Measurements from ENCODE around the gene MATN1. TPM values are rescaled to one million over a fixed set of nuclear protein-coding genes. Genes with fewer than 3 reads are reported as not detected.

MATN1 gene
- total RNA-seq, 2 donors from 2014 or later: not detected

DNA sequence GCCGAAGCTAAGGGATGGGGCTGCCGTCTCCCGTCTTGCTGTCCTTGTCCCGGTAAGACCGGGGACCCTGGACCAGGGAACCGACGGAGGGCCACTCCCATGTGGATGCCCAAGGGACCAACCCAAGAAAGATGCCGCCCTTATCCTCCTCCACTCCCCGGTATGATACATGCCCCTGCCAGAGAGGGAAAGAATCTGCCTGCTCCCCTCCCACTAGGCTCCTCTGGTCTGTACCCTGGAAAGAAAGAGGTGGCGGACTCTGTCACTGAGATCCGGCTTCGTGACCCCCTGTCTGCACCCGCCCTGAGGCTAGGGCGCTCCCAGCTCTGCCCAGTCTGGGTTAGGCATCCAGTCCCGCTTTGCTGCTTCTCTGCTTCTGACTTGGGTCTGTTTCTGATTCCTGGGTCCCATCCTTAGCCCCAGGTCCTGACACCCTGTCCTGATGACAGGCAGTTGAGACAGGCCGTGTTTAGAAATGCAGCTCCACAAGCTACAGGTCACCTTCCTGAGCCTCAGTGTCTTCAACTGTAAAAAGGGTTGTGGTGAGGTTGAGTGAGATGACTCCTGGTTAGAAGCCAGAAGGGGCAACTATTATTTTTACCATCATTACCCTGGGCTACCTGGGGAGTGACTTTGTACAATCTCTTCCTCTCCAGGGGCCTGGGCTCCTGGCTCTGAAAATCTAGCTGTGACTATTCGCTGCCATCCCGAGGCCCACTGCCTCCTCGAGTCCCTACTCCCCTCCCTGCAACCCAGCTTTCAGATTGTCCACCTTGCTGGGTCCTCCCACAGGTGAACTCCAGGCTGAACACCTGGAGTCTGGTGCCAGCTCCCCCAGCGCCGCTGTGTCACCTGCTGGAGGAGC, 3.7 kb downstream of the MATN1 start:
- WGBS, 2 experiments (ENCODE audit: insufficient coverage in 1 of 2, insufficient read length in 1 of 2): 44 to 67% methylated on average over 4 to 21 of the region's 21 CpGs
- H3K4me1 Mint-ChIP-seq: no peaks in the 10 kb centered on the region
- Histone ChIP-seq H3K36me3 (ENCODE audit: control insufficient read depth, insufficient read depth, low read length) (no peaks in the 10 kb centered on the region), H3K4me1 (ENCODE audit: control insufficient read depth, insufficient read depth, low read length) (no peaks in the 10 kb centered on the region), H3K4me3 (ENCODE audit: low read length) (peak overlapping the region; percentile 84), H3K27me3 (ENCODE audit: control insufficient read depth, insufficient read depth, low read length, poor library complexity, severe bottlenecking) (no peaks in the 10 kb centered on the region), H3K9ac (ENCODE audit: extremely low read depth, low read length, poor library complexity, severe bottlenecking) (no peak overlapping the region), H3K9me3 (ENCODE audit: control insufficient read depth, low read length) (peaks cover 11% of the 10 kb centered on the region), H3K27ac (ENCODE audit: low read depth, low read length) (no peak overlapping the region)
- H3K36me3 Mint-ChIP-seq (ENCODE audit: low read depth): no peaks in the 10 kb centered on the region
- TF ChIP-seq, protein P1, sequence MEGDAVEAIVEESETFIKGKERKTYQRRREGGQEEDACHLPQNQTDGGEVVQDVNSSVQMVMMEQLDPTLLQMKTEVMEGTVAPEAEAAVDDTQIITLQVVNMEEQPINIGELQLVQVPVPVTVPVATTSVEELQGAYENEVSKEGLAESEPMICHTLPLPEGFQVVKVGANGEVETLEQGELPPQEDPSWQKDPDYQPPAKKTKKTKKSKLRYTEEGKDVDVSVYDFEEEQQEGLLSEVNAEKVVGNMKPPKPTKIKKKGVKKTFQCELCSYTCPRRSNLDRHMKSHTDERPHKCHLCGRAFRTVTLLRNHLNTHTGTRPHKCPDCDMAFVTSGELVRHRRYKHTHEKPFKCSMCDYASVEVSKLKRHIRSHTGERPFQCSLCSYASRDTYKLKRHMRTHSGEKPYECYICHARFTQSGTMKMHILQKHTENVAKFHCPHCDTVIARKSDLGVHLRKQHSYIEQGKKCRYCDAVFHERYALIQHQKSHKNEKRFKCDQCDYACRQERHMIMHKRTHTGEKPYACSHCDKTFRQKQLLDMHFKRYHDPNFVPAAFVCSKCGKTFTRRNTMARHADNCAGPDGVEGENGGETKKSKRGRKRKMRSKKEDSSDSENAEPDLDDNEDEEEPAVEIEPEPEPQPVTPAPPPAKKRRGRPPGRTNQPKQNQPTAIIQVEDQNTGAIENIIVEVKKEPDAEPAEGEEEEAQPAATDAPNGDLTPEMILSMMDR (conservative IDR thresholded peaks at IDR 0.05): no peak
- H3K27ac Mint-ChIP-seq: no peak overlapping the region
- no peak for DNase-seq
- peaks cover 4% of the 10 kb centered on the region for H3K27me3 Mint-ChIP-seq (ENCODE audit: insufficient read depth)
- H3K4me3 Mint-ChIP-seq: peak overlapping the region; percentile 58
- peaks cover 22% of the 10 kb centered on the region for H3K9me3 Mint-ChIP-seq

DNA sequence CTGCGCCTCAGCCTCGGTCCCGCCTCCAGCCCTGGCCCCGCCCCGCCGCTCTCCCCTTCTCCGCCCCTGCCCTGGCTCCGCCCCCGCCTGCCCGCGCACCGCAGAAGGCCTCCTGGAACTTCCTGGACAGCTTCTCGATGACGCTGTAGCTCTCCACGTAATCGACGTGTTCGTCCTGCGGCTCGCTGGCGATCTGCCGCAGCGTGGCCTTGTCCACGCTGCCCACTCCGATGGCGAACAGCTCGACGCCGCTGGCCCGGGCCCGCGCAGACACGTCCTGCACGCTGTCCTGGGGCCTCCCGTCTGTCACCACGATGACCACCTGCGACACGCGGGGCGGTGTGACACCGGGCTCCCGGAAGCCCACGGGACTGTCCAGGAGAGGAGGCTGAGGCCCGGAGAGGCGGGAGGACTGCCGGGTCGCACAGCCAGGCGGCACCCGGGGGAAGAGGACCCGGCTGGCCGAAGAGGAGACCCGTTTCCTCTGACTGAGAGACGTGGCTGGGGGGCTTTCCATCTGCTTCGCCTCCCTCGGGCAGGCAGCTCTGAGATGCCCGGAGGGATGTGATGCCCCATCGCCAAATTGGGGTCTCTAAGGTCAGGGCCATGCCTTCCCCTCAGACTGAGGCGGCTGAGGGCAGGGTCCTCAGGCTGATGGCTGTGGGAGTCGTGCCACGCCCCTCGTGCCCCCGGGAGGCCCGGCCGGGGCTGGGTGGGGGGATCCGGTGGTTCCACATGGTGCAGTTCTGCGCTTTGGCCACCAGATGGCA, 4.6 kb downstream of the MATN1 start:
- WGBS, 2 experiments (ENCODE audit: insufficient coverage in 1 of 2, insufficient read length in 1 of 2): 0 to 1% methylated on average over 10 to 66 of the region's 66 CpGs
- Mint-ChIP-seq H3K9me3 (peaks cover 22% of the 10 kb centered on the region), H3K27me3 (ENCODE audit: insufficient read depth) (peaks cover 4% of the 10 kb centered on the region), H3K27ac (peak overlapping the region; percentile 39), H3K36me3 (ENCODE audit: low read depth) (no peaks in the 10 kb centered on the region), H3K4me1 (no peaks in the 10 kb centered on the region), H3K4me3 (peak overlapping the region; percentile 58)
- Histone ChIP-seq H3K27ac (ENCODE audit: low read depth, low read length) (peak overlapping the region; percentile 80), H3K27me3 (ENCODE audit: control insufficient read depth, insufficient read depth, low read length, poor library complexity, severe bottlenecking) (no peaks in the 10 kb centered on the region), H3K9me3 (ENCODE audit: control insufficient read depth, low read length) (peaks cover 11% of the 10 kb centered on the region), H3K4me3 (ENCODE audit: low read length) (peak overlapping the region; percentile 84), H3K36me3 (ENCODE audit: control insufficient read depth, insufficient read depth, low read length) (no peaks in the 10 kb centered on the region), H3K9ac (ENCODE audit: extremely low read depth, low read length, poor library complexity, severe bottlenecking) (peak overlapping the region; percentile 47), H3K4me1 (ENCODE audit: control insufficient read depth, insufficient read depth, low read length) (no peaks in the 10 kb centered on the region)
- DNase-seq: peak; percentile 96
- TF ChIP-seq, protein P1 (conservative IDR thresholded peaks at IDR 0.05): peak; percentile 99

DNA sequence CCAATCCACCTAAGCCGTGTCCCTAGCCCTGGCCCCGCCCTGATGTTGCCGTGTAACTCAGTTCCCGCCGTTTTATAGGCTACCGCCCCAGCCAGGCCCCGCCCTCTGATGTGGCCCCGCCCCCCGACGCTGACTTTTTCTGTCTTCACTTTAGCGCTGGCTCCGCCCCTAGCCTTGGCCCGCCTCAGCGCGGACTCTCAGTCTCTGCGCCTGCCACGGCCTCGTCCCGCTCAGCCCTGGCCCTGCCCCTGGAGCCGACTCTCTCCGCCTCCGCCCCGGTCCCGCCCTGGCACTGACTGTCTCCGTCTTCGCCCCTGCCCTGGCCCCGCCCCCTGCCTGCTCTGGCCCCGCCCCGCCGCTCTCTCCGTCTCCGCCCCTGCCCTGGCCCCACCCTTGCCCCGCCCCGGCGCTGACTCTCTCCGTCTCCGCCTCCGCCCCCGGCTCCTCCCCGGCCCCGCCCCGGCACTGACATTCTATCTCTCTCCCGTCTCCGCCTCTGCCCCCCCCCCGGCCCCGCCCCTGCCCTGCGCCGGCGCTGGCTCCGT, 5.2 kb downstream of the MATN1 start:
- H3K9me3 Mint-ChIP-seq: peaks cover 22% of the 10 kb centered on the region
- 0 to 4% methylated on average over 16 to 49 of the region's 50 CpGs for WGBS, 2 experiments (ENCODE audit: insufficient coverage in 1 of 2, insufficient read length in 1 of 2)
- no peak overlapping the region for H3K9ac ChIP-seq (ENCODE audit: extremely low read depth, low read length, poor library complexity, severe bottlenecking)

More for the DNA sequence above, 5.2 kb downstream of the MATN1 start:
- Mint-ChIP-seq H3K4me3 (peak overlapping the region; percentile 58), H3K27me3 (ENCODE audit: insufficient read depth) (peaks cover 4% of the 10 kb centered on the region), H3K36me3 (ENCODE audit: low read depth) (no peaks in the 10 kb centered on the region), H3K27ac (peak overlapping the region; percentile 85), H3K4me1 (no peaks in the 10 kb centered on the region)
- Histone ChIP-seq H3K27ac (ENCODE audit: low read depth, low read length) (no peak overlapping the region), H3K4me3 (ENCODE audit: low read length) (no peak overlapping the region), H3K9me3 (ENCODE audit: control insufficient read depth, low read length) (peaks cover 11% of the 10 kb centered on the region), H3K36me3 (ENCODE audit: control insufficient read depth, insufficient read depth, low read length) (no peaks in the 10 kb centered on the region), H3K27me3 (ENCODE audit: control insufficient read depth, insufficient read depth, low read length, poor library complexity, severe bottlenecking) (no peaks in the 10 kb centered on the region), H3K4me1 (ENCODE audit: control insufficient read depth, insufficient read depth, low read length) (no peaks in the 10 kb centered on the region)
- peak; percentile 100 for DNase-seq
- TF ChIP-seq, protein P1 (conservative IDR thresholded peaks at IDR 0.05): no peak
